K562 (cell line): ENCODE results near the gene PDZRN3. TPM values are rescaled to one million over a fixed set of nuclear protein-coding genes. Genes with fewer than 3 reads are reported as not detected.

ENCODE experiments used
- ATAC-seq: fragments of 200-7000 bp; cut with Tn5 transposase; 3 replicates; pipeline ENCODE4 v1.9.1; 2020; ENCODE audit warnings: moderate library complexity
- BruUV-seq: library from RNA; stranded (reverse); fragments of 400-500 nt; replicated peaks from 2 replicates; lab custom pipeline; 2021; lab: Mats Ljungman, UMichigan
- CTCF ChIA-PET: fragments of 300-600 bp; formaldehyde crosslinking; extraction: SDS; loops from one replicate; lab custom pipeline; 2021; ENCODE audit warnings: low intra/inter-chr PET ratio; lab: Yijun Ruan, JAX
- POLR2A ChIA-PET: fragments of 300-600, 350-650 bp; sonication (Branson Sonifier 250); formaldehyde crosslinking; extraction: SDS; loops from one replicate; lab custom pipeline; 2021; ENCODE audit warnings: antibody characterized with exemption, inconsistent platforms; lab: Yijun Ruan, JAX
- DNase-seq, 4 experiments: peaks; one replicate each; pipeline versions ENCODE4 v3.0.0 to v3.0.0-alpha.2; 2011 to 2018; ENCODE audit warnings: low spot score in 3 of 4, mixed read lengths in 3 of 4; ENCODE audit errors: extremely low read depth in 1 of 4
- FAIRE-seq: peaks from 2 replicates; lab custom pipeline; 2011; peaks lifted over from hg19 to GRCh38; lab: Jason Lieb, UNC
- H2AFZ ChIP-seq: 2 replicates; pipeline ENCODE4 v1.6.0; 2011; ENCODE audit warnings: low read depth, low read length, control low read depth, inconsistent platforms
- H3K27ac ChIP-seq: fragments of 200-600 bp; 3 replicates; pipeline ENCODE4 v1.8.0; 2011; ENCODE audit warnings: low read depth, mild to moderate bottlenecking, control low read depth, inconsistent platforms, low read length, moderate library complexity, mixed read lengths; ENCODE audit errors: extremely low read depth
- H3K27me3 ChIP-seq, 2 experiments: fragments of 300-600 bp in 1 of 2; 2 replicates in 1 of 2; 3 replicates in 1 of 2; pipeline versions ENCODE4 v1.6.0 to v1.8.0; 2011; ENCODE audit warnings: inconsistent platforms in 2 of 2, low read length in 2 of 2, mild to moderate bottlenecking in 1 of 2, mixed read lengths in 1 of 2, moderate library complexity in 1 of 2; ENCODE audit not compliant: control insufficient read depth in 2 of 2, insufficient read depth in 2 of 2
- H3K36me3 ChIP-seq: fragments of 300-600 bp; 3 replicates; pipeline ENCODE4 v1.8.0; 2011; ENCODE audit warnings: mild to moderate bottlenecking, low read length, inconsistent platforms; ENCODE audit not compliant: control insufficient read depth, insufficient read depth
- H3K4me1 ChIP-seq, 2 experiments: fragments of 200-600 bp in 1 of 2; replicated peaks in 1 of 2; 2 replicates in 1 of 2; 3 replicates in 1 of 2; pipeline versions ENCODE4 v1.5.1 to v1.8.0; 2011; ENCODE audit warnings: inconsistent platforms in 2 of 2, low read length in 2 of 2, mild to moderate bottlenecking in 1 of 2, mixed read lengths in 1 of 2, moderate library complexity in 1 of 2; ENCODE audit not compliant: control insufficient read depth in 2 of 2, insufficient read depth in 2 of 2
- H3K4me2 ChIP-seq: 2 replicates; pipeline ENCODE4 v1.6.1; 2011; ENCODE audit warnings: low read length, control low read depth, inconsistent platforms, mixed read lengths; ENCODE audit not compliant: insufficient read depth
- H3K4me3 ChIP-seq: fragments of 200-600 bp; sonication (generic), shearing (Covaris generic); 2 replicates; pipeline ENCODE4 v1.5.1; 2016; ENCODE audit warnings: control low read depth, inconsistent platforms
- H3K79me2 ChIP-seq: fragments of 200-600 bp; 3 replicates; pipeline ENCODE4 v1.8.0; 2011; ENCODE audit warnings: low read length, inconsistent platforms; ENCODE audit not compliant: control insufficient read depth, insufficient read depth
- H3K9ac ChIP-seq, 2 experiments: 2 replicates each; pipeline versions ENCODE4 v1.6.0 to v1.6.1; 2011; ENCODE audit warnings: low read depth in 2 of 2, low read length in 2 of 2, control low read depth in 1 of 2, inconsistent platforms in 1 of 2, mild to moderate bottlenecking in 1 of 2, mixed read lengths in 1 of 2; ENCODE audit not compliant: insufficient read depth in 1 of 2
- H3K9me1 ChIP-seq: one replicate; pipeline ENCODE4 v1.6.0; 2011; ENCODE audit warnings: inconsistent platforms, mild to moderate bottlenecking, low read length, moderate library complexity; ENCODE audit not compliant: control insufficient read depth, insufficient read depth
- H3K9me3 ChIP-seq: replicated peaks from 2 replicates; pipeline ENCODE4 v1.5.1; 2011; ENCODE audit warnings: low read depth, low read length, inconsistent platforms; ENCODE audit not compliant: control insufficient read depth, insufficient read depth
- H4K20me1 ChIP-seq: replicated peaks from 2 replicates; pipeline ENCODE4 v1.6.1; 2011; ENCODE audit warnings: low read length, inconsistent platforms, mixed read lengths; ENCODE audit not compliant: control insufficient read depth, insufficient read depth
- CC2D1A ChIP-seq: fragments of 450-650 bp; IDR thresholded peaks from 2 replicates; pipeline ENCODE4 v1.6.1; 2017; ENCODE audit warnings: mild to moderate bottlenecking
- DDX20 ChIP-seq: fragments of 450-650 bp; IDR thresholded peaks from 2 replicates; pipeline ENCODE4 v1.6.1; 2016; ENCODE audit warnings: missing genetic modification characterization, low read depth, mild to moderate bottlenecking, missing compliant biosample characterization, moderate library complexity
- IRF9 ChIP-seq: fragments of 450-650 bp; IDR thresholded peaks from 2 replicates; pipeline ENCODE4 v1.6.1; 2016; ENCODE audit warnings: missing biosample characterization, missing genetic modification characterization
- MBD2 ChIP-seq: sonication (generic); IDR thresholded peaks from 2 replicates; pipeline ENCODE4 v1.6.1; 2016; ENCODE audit warnings: low read depth, borderline replicate concordance
- NELFE ChIP-seq: IDR thresholded peaks from 2 replicates; pipeline ENCODE4 v1.6.1; 2011; ENCODE audit warnings: mild to moderate bottlenecking; ENCODE audit not compliant: insufficient read depth, insufficient read length
- PURB ChIP-seq: sonication (generic); formaldehyde crosslinking; IDR thresholded peaks from 2 replicates; pipeline ENCODE4 v1.9.0; 2021; ENCODE audit warnings: low read depth, mild to moderate bottlenecking, missing genetic modification reagents
- RHOXF2B ChIP-seq: fragments of 250-450 bp; sonication (Bioruptor Pico); conservative IDR thresholded peaks from 2 replicates; pipeline ENCODE4 v1.5.1; 2021
- RREB1 ChIP-seq: fragments of 250-450 bp; sonication (Bioruptor Pico); IDR thresholded peaks from 2 replicates; pipeline ENCODE4 v1.4.0; 2020
- SIN3A ChIP-seq, 2 experiments: fragments of 150-350 bp in 1 of 2; IDR thresholded peaks; 2 replicates each; pipeline ENCODE4 v1.6.1; 2011 to 2016; ENCODE audit warnings: borderline replicate concordance in 2 of 2, low read depth in 2 of 2, low read length in 2 of 2, mild to moderate bottlenecking in 2 of 2, moderate library complexity in 2 of 2; ENCODE audit not compliant: control insufficient read depth in 1 of 2
- STAG1 ChIP-seq: sonication (generic); formaldehyde crosslinking; IDR thresholded peaks from 2 replicates; pipeline ENCODE4 v1.5.0; 2020; ENCODE audit warnings: missing genetic modification reagents, borderline replicate concordance
- TAF1 ChIP-seq: IDR thresholded peaks from 2 replicates; pipeline ENCODE4 v1.6.1; 2011; ENCODE audit warnings: mild to moderate bottlenecking, low read length, moderate library complexity; ENCODE audit not compliant: insufficient read depth, control insufficient read depth, severe bottlenecking; ENCODE audit errors: extremely low read depth
- ZNF639 ChIP-seq, 2 experiments: fragments of 200-800 bp in 1 of 2; sonication (Bioruptor generic) in 1 of 2; sonication (generic) in 1 of 2; formaldehyde crosslinking in 1 of 2; IDR thresholded peaks in 1 of 2; conservative IDR thresholded peaks in 1 of 2; 2 replicates each; pipeline versions ENCODE4 v1.5.0 to v1.6.1; 2016 to 2020; ENCODE audit warnings: missing compliant biosample characterization in 1 of 2, missing genetic modification characterization in 1 of 2, missing genetic modification reagents in 1 of 2
- ZNF75A ChIP-seq: fragments of 450-650 bp; formaldehyde crosslinking; IDR thresholded peaks from 2 replicates; pipeline ENCODE4 v1.4.0; 2020; ENCODE audit warnings: mild to moderate bottlenecking
- WGBS: fragments of 100-300 bp; shearing (Covaris generic); methylation state at CpG from one replicate; pipeline ENCODE4 v1.1.6; 2016; ENCODE audit warnings: low coverage, mixed read lengths; ENCODE audit not compliant: insufficient coverage; ENCODE audit errors: missing lambda C conversion rate; 5-methylcytosine and 5-hydroxymethylcytosine counted together
- in situ Hi-C: fragments of 300-500 bp; cut with MboI; formaldehyde crosslinking; loops from 4 replicates; pipeline ENCODE4 v1.15.0; 2018; ENCODE audit warnings: inconsistent platforms, mixed read lengths
- intact Hi-C: fragments of 100-400 bp; cut with micrococcal nuclease; formaldehyde crosslinking; loops from 2 replicates; pipeline ENCODE4 v1.14.2; 2022
- polyA plus RNA-seq, 8 experiments: library from polyadenylated mRNA; depleted of rRNA in 4 of 8; stranded (reverse) in 5 of 8; unstranded in 3 of 8; fragments of >200 nt; fragmentation: Nextera tagmentation in 2 of 8; fragmentation: Illumina TruSeq in 1 of 8; extraction: Ambion mirVana in 2 of 8; extraction: Trizol in 1 of 8; gene quantifications; 2 replicates each; pipeline versions ENCODE4 v1.2.1 to v1.2.3, GENCODE V29; 2011 to 2014; ENCODE audit warnings: inconsistent platforms in 1 of 8, missing spikeins in 1 of 8
- total RNA-seq, 7 experiments: library from RNA; depleted of rRNA in 6 of 7; stranded (reverse); fragments of >200 nt in 6 of 7; fragmentation: Illumina TruSeq in 2 of 7; extraction: Trizol in 2 of 7; gene quantifications; 2 replicates each; pipeline versions ENCODE4 v1.2.1 to v1.2.3, GENCODE V29; 2011 to 2021; ENCODE audit warnings: low replicate concordance in 1 of 7

The PDZRN3 gene
- total and polyA plus RNA-seq, 9 of the 15 experiments (the other 6 are each of a cell fraction or from before 2014, with no cell fraction given), result 0.16 TPM; not detected in 8

- intact Hi-C loops (no loop called here), in situ Hi-C loops (no loop called here)
- no peak overlapping the region for H3K27ac ChIP-seq
- H3K9me3 ChIP-seq, result no peaks in the 10 kb centered on the region
- no peaks in the 10 kb centered on the region for H3K9me1 ChIP-seq
- H3K4me1 ChIP-seq, result no peaks in the 10 kb centered on the region
- H3K79me2 ChIP-seq, result no peaks in the 10 kb centered on the region
- no peak overlapping the region for H3K4me3 ChIP-seq
- no peaks in the 10 kb centered on the region for H3K27me3 ChIP-seq
- 0% methylated on average over 2 of the region's 2 CpGs for WGBS
- ATAC-seq, result no peak
- no peak for DNase-seq
- no peak overlapping the region for H3K4me2 ChIP-seq
- H4K20me1 ChIP-seq, result no peaks in the 10 kb centered on the region
- no peak overlapping the region for H2AFZ ChIP-seq
- POLR2A ChIA-PET, result no interaction called here
- no peak overlapping the region for H3K9ac ChIP-seq
- CTCF ChIA-PET, result no interaction called here
- BruUV-seq, result no TSS peak
- H3K36me3 ChIP-seq, result no peaks in the 10 kb centered on the region
- FAIRE-seq, result no peak
- TF ChIP-seq TAF1 (no peak), MBD2 (no peak), ZNF75A (CRISPR knock-in tag) (no peak), SIN3A (IDR thresholded peaks at IDR 0.05; ENCODE audit: borderline replicate concordance in 2 of 2, control insufficient read depth in 1 of 2, low read depth in 2 of 2, low read length in 2 of 2) (no peak), PURB (no peak), CC2D1A (no peak), ZNF639 (CRISPR knock-in tag; conservative IDR thresholded peaks at IDR 0.05 in 1 of 2, IDR thresholded peaks at IDR 0.05 in 1 of 2) (no peak), RREB1 (CRISPR knock-in tag) (no peak), DDX20 (tag) (no peak), STAG1 (no peak), IRF9 (tag) (no peak), RHOXF2B (CRISPR knock-in tag) (no peak), NELFE (no peak)
Observed at GRCh38 chr3:73575519-73575918, 49.2 kb downstream of the PDZRN3 start.
